Liver (tissue), 9 donors: ENCODE measurements around the gene ANKS3. TPM values are rescaled to one million over a fixed set of nuclear protein-coding genes. Genes with fewer than 3 reads are reported as not detected.

Source experiments
- DNase-seq: peaks from one replicate; pipeline ENCODE4 v3.0.0-alpha.2; 2017; ENCODE audit warnings: low spot score
- H3K27ac ChIP-seq, 2 donors: one replicate each; pipeline ENCODE4 v1.7.0; 2013; ENCODE audit warnings: inconsistent platforms in 2 of 2, low read length in 2 of 2, control low read depth in 1 of 2, low read depth in 1 of 2, mild to moderate bottlenecking in 1 of 2
- H3K27me3 ChIP-seq, 4 donors: one replicate each; pipeline versions ENCODE4 v1.6.1 to v1.7.0; 2013; ENCODE audit warnings: low read length in 3 of 4, inconsistent platforms in 1 of 4, mild to moderate bottlenecking in 1 of 4, moderate library complexity in 1 of 4; ENCODE audit not compliant: control insufficient read depth in 4 of 4, insufficient read depth in 4 of 4
- H3K36me3 ChIP-seq, 4 donors: one replicate each; pipeline versions ENCODE4 v1.6.1 to v1.7.0; 2013; ENCODE audit warnings: low read length in 3 of 4, mild to moderate bottlenecking in 3 of 4, low read depth in 1 of 4, moderate library complexity in 1 of 4; ENCODE audit not compliant: control insufficient read depth in 4 of 4, insufficient read depth in 3 of 4
- H3K4me1 ChIP-seq, 4 donors: one replicate each; pipeline versions ENCODE4 v1.6.1 to v1.7.0; 2013; ENCODE audit warnings: low read length in 3 of 4, mild to moderate bottlenecking in 3 of 4, moderate library complexity in 1 of 4; ENCODE audit not compliant: control insufficient read depth in 4 of 4, insufficient read depth in 4 of 4
- H3K4me3 ChIP-seq, 3 donors: one replicate each; pipeline versions ENCODE4 v1.6.1 to v1.7.0; 2013; ENCODE audit warnings: low read length in 3 of 3, control low read depth in 1 of 3, low read depth in 1 of 3, mild to moderate bottlenecking in 1 of 3
- H3K9ac ChIP-seq, 2 donors: one replicate each; pipeline ENCODE4 v1.7.0; 2013; ENCODE audit warnings: low read length in 2 of 2, mild to moderate bottlenecking in 2 of 2, moderate library complexity in 2 of 2, control low read depth in 1 of 2, low read depth in 1 of 2
- H3K9me3 ChIP-seq, 4 donors: one replicate each; pipeline versions ENCODE4 v1.6.1 to v1.7.0; 2013; ENCODE audit warnings: low read length in 3 of 4; ENCODE audit not compliant: control insufficient read depth in 4 of 4
- ATF3 ChIP-seq: IDR thresholded peaks from 2 replicates; pipeline ENCODE4 v1.6.1; 2016; ENCODE audit warnings: antibody characterized with exemption
- EGR1 ChIP-seq, 2 donors: IDR thresholded peaks; 2 replicates each; pipeline ENCODE4 v1.6.1; 2016 to 2018; ENCODE audit warnings: antibody characterized with exemption in 2 of 2, low read depth in 2 of 2
- FOXA1 ChIP-seq: IDR thresholded peaks from 2 replicates; pipeline ENCODE4 v1.6.1; 2016; ENCODE audit warnings: antibody characterized with exemption
- FOXA2 ChIP-seq: IDR thresholded peaks from 2 replicates; pipeline ENCODE4 v1.6.1; 2016; ENCODE audit warnings: antibody characterized with exemption
- GABPA ChIP-seq, 2 donors: IDR thresholded peaks in 1 of 2; conservative IDR thresholded peaks in 1 of 2; 2 replicates each; pipeline ENCODE4 v1.6.1; 2016; ENCODE audit warnings: antibody characterized with exemption in 2 of 2, mild to moderate bottlenecking in 1 of 2, moderate library complexity in 1 of 2
- HNF4A ChIP-seq, 2 donors: conservative IDR thresholded peaks; 2 replicates each; pipeline ENCODE4 v1.6.1; 2016; ENCODE audit warnings: antibody characterized with exemption in 2 of 2, mild to moderate bottlenecking in 2 of 2
- HNF4G ChIP-seq: IDR thresholded peaks from 2 replicates; pipeline ENCODE4 v1.6.1; 2016; ENCODE audit warnings: antibody characterized with exemption
- JUND ChIP-seq, 2 donors: IDR thresholded peaks; 2 replicates each; pipeline ENCODE4 v1.6.1; 2016; ENCODE audit warnings: antibody characterized with exemption in 2 of 2
- NR2F2 ChIP-seq: IDR thresholded peaks from 2 replicates; pipeline ENCODE4 v1.6.1; 2016; ENCODE audit warnings: antibody characterized with exemption
- RAD21 ChIP-seq, 2 donors: IDR thresholded peaks; 2 replicates each; pipeline ENCODE4 v1.6.1; 2016; ENCODE audit warnings: antibody characterized with exemption in 2 of 2, mild to moderate bottlenecking in 2 of 2
- REST ChIP-seq: IDR thresholded peaks from 2 replicates; pipeline ENCODE4 v1.6.1; 2016; ENCODE audit warnings: antibody characterized with exemption, mild to moderate bottlenecking
- RXRA ChIP-seq, 2 donors: IDR thresholded peaks; 2 replicates each; pipeline ENCODE4 v1.6.1; 2017 to 2018; ENCODE audit warnings: antibody characterized with exemption in 2 of 2, mild to moderate bottlenecking in 1 of 2
- SP1 ChIP-seq: IDR thresholded peaks from 2 replicates; pipeline ENCODE4 v1.6.1; 2018; ENCODE audit warnings: antibody characterized with exemption, mild to moderate bottlenecking
- TAF1 ChIP-seq: conservative IDR thresholded peaks from 2 replicates; pipeline ENCODE4 v1.6.1; 2016; ENCODE audit warnings: antibody characterized with exemption, mild to moderate bottlenecking
- YY1 ChIP-seq: IDR thresholded peaks from 2 replicates; pipeline ENCODE4 v1.6.1; 2016; ENCODE audit warnings: antibody characterized with exemption, mild to moderate bottlenecking
- WGBS: extraction: QIAGEN DNeasy Blood & Tissue Kit; methylation state at CpG from one replicate; pipeline ENCODE4 v1.1.7; 2013; 5-methylcytosine and 5-hydroxymethylcytosine counted together
- polyA plus RNA-seq, 2 donors: library from polyadenylated mRNA; stranded (reverse) in 1 of 2; unstranded in 1 of 2; fragments of 200-250 nt in 1 of 2; fragments of >200 nt in 1 of 2; fragmentation: Nextera tagmentation in 1 of 2; extraction: Ambion mirVana in 1 of 2; gene quantifications; one replicate each; pipeline versions ENCODE4 v1.2.1 to v1.2.3, GENCODE V29; 2013 to 2015
- total RNA-seq, 2 donors: library from RNA; depleted of rRNA; stranded (reverse); fragments of >200 nt; gene quantifications; one replicate each; pipeline ENCODE4 v1.2.3, GENCODE V29; 2014
- TF ChIP-seq, protein P1 (sequence below): IDR thresholded peaks from 2 replicates; pipeline ENCODE4 v1.6.1; 2016; ENCODE audit warnings: antibody characterized with exemption
- TF ChIP-seq, protein P2 (sequence below): IDR thresholded peaks from 2 replicates; pipeline ENCODE4 v1.6.1; 2016; ENCODE audit warnings: antibody characterized with exemption
- TF ChIP-seq, protein P3 (sequence below): fragments of 150-350 bp; IDR thresholded peaks from 2 replicates; pipeline ENCODE4 v1.5.1; 2017; ENCODE audit warnings: improper control_type of control experiment, low read depth, low read length; ENCODE audit not compliant: missing input control
- donor health status: healthy.
- donor health status: healthy.
- donor health status: healthy.
- donor health status: healthy.
- donor health status: healthy.

ANKS3 gene
- total and polyA plus RNA-seq, 4 donors, result 4.0 to 14.0 (median 4.7) TPM

DNA sequence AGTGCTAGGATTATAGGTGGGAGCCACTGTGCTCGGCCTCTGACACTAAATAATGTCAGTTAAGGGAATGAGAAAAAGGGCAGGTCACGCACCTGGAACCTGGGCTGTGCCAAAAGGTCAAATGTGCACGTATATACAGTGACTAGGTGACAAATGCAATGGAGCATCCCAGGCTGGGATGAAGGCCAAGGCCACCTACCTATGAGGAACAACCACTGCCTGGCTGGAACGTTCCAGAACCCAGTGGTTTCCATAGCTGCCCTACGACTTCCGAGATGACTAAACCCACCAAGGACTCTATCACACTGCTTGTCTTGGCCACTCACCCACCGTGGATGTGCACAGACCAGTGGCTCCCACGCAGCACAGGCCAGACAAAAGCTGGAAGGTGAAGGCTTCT lies 16.8 kb upstream of the ANKS3 start:
- H3K9me3 ChIP-seq, result peaks cover 0 to 3% (median 0%) of the 10 kb centered on the region in 4 donors
- H3K27me3 ChIP-seq, result no peaks in the 10 kb centered on the region
- no peak for DNase-seq
- no peak overlapping the region for H3K27ac ChIP-seq
- no peak overlapping the region for H3K4me3 ChIP-seq
- 88% methylated on average over 8 of the region's 8 CpGs for WGBS
- H3K4me1 ChIP-seq, result no peaks in the 10 kb centered on the region
- TF ChIP-seq FOXA2, result no peak
- peaks cover 16 to 46% (median 21%) of the 10 kb centered on the region in 4 donors for H3K36me3 ChIP-seq
- no peak overlapping the region for H3K9ac ChIP-seq

DNA sequence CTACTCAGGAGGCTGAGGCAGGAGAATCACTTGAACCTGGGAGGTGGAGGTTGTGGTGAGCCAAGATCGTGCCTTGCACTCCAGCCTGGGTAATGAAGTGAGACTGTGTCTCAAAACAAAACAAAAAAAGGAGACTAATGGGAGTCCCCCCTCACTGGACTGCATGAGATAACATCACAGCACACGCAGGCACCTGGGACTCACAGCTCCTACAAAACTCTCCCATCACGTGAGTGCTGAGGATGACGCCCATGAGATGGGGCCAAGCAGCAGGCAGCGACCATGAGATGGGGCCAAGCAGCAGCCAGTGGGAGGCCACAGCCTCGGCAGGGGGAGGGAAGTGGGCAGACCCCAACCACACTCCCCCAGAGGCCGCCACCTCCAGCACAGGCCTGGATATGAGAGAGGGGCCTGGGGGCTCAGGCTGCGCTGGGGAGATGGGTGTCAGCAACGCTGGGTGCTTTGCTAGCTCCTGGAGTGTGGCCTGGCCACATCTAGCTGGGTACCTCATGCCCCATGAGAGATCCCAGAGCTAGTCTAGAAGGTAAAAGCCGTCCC lies 15.7 kb upstream of the ANKS3 start:
- H3K9ac ChIP-seq, result no peak overlapping the region
- peaks cover 12 to 40% (median 18%) of the 10 kb centered on the region in 4 donors for H3K36me3 ChIP-seq
- no peak overlapping the region for H3K27ac ChIP-seq
- DNase-seq, result no peak
- 94% methylated on average over 10 of the region's 10 CpGs for WGBS
- no peaks in the 10 kb centered on the region for H3K9me3 ChIP-seq
- H3K4me1 ChIP-seq, result no peaks in the 10 kb centered on the region
- TF ChIP-seq EGR1 (IDR thresholded peaks at IDR 0.05; ENCODE audit: low read depth in 2 of 2) (no peak), JUND (IDR thresholded peaks at IDR 0.05) (no peak), NR2F2 (no peak), FOXA1 (no peak), ATF3 (no peak), TAF1 (no peak), HNF4A (conservative IDR thresholded peaks at IDR 0.05) (no peak), RXRA (IDR thresholded peaks at IDR 0.05) (no peak), REST (no peak), GABPA (IDR thresholded peaks at IDR 0.05 in 1 of 2, conservative IDR thresholded peaks at IDR 0.05 in 1 of 2) (no peak), YY1 (no peak), RAD21 (IDR thresholded peaks at IDR 0.05) (no peak), FOXA2 (no peak), SP1 (no peak), HNF4G (no peak)
- TF ChIP-seq, protein P1, sequence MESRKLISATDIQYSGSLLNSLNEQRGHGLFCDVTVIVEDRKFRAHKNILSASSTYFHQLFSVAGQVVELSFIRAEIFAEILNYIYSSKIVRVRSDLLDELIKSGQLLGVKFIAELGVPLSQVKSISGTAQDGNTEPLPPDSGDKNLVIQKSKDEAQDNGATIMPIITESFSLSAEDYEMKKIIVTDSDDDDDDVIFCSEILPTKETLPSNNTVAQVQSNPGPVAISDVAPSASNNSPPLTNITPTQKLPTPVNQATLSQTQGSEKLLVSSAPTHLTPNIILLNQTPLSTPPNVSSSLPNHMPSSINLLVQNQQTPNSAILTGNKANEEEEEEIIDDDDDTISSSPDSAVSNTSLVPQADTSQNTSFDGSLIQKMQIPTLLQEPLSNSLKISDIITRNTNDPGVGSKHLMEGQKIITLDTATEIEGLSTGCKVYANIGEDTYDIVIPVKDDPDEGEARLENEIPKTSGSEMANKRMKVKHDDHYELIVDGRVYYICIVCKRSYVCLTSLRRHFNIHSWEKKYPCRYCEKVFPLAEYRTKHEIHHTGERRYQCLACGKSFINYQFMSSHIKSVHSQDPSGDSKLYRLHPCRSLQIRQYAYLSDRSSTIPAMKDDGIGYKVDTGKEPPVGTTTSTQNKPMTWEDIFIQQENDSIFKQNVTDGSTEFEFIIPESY, result no peak
- TF ChIP-seq, protein P2, sequence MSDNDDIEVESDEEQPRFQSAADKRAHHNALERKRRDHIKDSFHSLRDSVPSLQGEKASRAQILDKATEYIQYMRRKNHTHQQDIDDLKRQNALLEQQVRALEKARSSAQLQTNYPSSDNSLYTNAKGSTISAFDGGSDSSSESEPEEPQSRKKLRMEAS, result no peak
- TF ChIP-seq, protein P3, sequence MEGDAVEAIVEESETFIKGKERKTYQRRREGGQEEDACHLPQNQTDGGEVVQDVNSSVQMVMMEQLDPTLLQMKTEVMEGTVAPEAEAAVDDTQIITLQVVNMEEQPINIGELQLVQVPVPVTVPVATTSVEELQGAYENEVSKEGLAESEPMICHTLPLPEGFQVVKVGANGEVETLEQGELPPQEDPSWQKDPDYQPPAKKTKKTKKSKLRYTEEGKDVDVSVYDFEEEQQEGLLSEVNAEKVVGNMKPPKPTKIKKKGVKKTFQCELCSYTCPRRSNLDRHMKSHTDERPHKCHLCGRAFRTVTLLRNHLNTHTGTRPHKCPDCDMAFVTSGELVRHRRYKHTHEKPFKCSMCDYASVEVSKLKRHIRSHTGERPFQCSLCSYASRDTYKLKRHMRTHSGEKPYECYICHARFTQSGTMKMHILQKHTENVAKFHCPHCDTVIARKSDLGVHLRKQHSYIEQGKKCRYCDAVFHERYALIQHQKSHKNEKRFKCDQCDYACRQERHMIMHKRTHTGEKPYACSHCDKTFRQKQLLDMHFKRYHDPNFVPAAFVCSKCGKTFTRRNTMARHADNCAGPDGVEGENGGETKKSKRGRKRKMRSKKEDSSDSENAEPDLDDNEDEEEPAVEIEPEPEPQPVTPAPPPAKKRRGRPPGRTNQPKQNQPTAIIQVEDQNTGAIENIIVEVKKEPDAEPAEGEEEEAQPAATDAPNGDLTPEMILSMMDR, result no peak
- no peak overlapping the region for H3K4me3 ChIP-seq
- no peaks in the 10 kb centered on the region for H3K27me3 ChIP-seq
